ENCODE measurements around the gene AUTS2.

DNA sequence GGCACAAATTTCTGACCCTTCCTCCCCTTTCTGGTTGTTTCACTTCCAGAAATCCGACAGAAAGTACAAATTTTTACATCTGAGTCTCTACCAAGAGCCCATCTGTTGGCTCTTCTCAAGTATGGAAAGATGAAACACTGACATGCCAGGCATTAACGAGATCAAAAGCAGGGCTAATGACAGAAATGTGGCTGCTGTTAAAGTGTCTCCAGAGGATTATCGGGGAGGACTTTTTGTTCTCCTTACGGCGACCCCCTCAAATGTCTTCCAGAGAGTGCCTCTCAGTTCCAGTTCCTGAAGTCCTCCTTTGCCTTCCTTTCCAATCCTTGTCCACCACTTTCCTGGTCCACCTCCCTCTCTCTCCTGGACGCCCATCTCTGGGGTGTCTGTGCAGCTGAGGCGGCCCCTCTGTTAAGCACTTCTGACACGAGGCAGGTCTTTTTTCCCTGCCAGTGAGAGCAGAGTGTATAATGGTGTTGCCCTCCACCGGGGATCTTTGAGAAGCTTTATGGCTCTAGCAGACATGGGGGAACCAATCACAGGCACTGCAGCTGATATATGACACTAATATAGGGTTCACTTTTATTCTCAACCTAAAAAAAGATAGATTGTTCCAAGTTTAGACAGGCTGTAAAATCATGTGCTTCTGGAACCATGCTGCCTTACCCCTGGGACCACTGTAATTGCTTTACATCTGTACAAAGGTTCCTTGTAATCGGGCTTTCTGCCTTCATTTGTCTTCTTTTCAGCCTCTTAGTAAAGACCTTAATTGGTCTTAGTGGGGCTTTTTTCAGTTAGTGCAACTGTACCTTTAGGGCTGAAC is 757.1 kb downstream of the AUTS2 start:
- TF ChIP-seq POLR2A (IDR thresholded peaks at IDR 0.05) = no peak
- TF ChIP-seq, protein P1, sequence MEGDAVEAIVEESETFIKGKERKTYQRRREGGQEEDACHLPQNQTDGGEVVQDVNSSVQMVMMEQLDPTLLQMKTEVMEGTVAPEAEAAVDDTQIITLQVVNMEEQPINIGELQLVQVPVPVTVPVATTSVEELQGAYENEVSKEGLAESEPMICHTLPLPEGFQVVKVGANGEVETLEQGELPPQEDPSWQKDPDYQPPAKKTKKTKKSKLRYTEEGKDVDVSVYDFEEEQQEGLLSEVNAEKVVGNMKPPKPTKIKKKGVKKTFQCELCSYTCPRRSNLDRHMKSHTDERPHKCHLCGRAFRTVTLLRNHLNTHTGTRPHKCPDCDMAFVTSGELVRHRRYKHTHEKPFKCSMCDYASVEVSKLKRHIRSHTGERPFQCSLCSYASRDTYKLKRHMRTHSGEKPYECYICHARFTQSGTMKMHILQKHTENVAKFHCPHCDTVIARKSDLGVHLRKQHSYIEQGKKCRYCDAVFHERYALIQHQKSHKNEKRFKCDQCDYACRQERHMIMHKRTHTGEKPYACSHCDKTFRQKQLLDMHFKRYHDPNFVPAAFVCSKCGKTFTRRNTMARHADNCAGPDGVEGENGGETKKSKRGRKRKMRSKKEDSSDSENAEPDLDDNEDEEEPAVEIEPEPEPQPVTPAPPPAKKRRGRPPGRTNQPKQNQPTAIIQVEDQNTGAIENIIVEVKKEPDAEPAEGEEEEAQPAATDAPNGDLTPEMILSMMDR (IDR thresholded peaks at IDR 0.05) = no peak
